ENCODE results near the gene HESX1.

HESX1 gene

GRCh38 chr3:57166660-57167059 is 33.1 kb downstream of the HESX1 start:
- DNase-seq (ENCODE audit: low spot score), result no peak

GRCh38 chr3:57165641-57166040 is 34.1 kb downstream of the HESX1 start:
- no peak for DNase-seq (ENCODE audit: low spot score)

GRCh38 chr3:57164657-57165573 is 34.9 kb downstream of the HESX1 start, which contains the start of gene IL17RD:
Gene IL17RD, minus strand, starts transcription at chr3:57165353. Its CDS starts 67 bp downstream, at chr3:57165286.
- DNase-seq (ENCODE audit: low spot score), result peak; percentile 51

- no peak for DNase-seq (ENCODE audit: low spot score)
Observed at GRCh38 chr3:57164217-57164656, 35.5 kb downstream of the HESX1 start.

- no peak for DNase-seq (ENCODE audit: low spot score)
Observed at GRCh38 chr3:57163751-57164150, 36.0 kb downstream of the HESX1 start.

- DNase-seq (ENCODE audit: low spot score), result no peak
Observed at GRCh38 chr3:57161915-57162314, 37.9 kb downstream of the HESX1 start.

GRCh38 chr3:57160765-57161538 is 38.8 kb downstream of the HESX1 start:
- DNase-seq (ENCODE audit: low spot score), result no peak

- DNase-seq (ENCODE audit: low spot score), result no peak
Observed at GRCh38 chr3:57160076-57160764, 39.6 kb downstream of the HESX1 start.

GRCh38 chr3:57158813-57159738 is 40.7 kb downstream of the HESX1 start:
- DNase-seq (ENCODE audit: low spot score), result no peak

GRCh38 chr3:57158325-57158724 is 41.5 kb downstream of the HESX1 start:
- DNase-seq (ENCODE audit: low spot score), result no peak

- no peak for DNase-seq (ENCODE audit: low spot score)
Observed at GRCh38 chr3:57157545-57157944, 42.2 kb downstream of the HESX1 start.

- DNase-seq (ENCODE audit: low spot score), result no peak
Observed at GRCh38 chr3:57155310-57155643, 44.5 kb downstream of the HESX1 start.

- no peak for DNase-seq (ENCODE audit: low spot score)
Observed at GRCh38 chr3:57154470-57155309, 45.1 kb downstream of the HESX1 start.

- DNase-seq (ENCODE audit: low spot score), result no peak
Observed at GRCh38 chr3:57152151-57153143, 47.3 kb downstream of the HESX1 start.

- DNase-seq (ENCODE audit: low spot score), result no peak
Observed at GRCh38 chr3:57151749-57152148, 48.0 kb downstream of the HESX1 start.

GRCh38 chr3:57151021-57151449 is 48.7 kb downstream of the HESX1 start:
- no peak for DNase-seq (ENCODE audit: low spot score)

GRCh38 chr3:57150113-57150581 is 49.6 kb downstream of the HESX1 start:
- DNase-seq (ENCODE audit: low spot score), result no peak

Data from hematopoietic multipotent progenitor cell treated with erythropoietin and hydrocortisone succinate and interleukin-3 and kit ligand, for 15 days (in vitro differentiated cells).